GM12892 (cell line): ENCODE results near the gene C5orf63.

Experiments used
- POLR2A ChIP-seq: IDR thresholded peaks from 2 replicates; pipeline ENCODE4 v1.6.1; 2011; ENCODE audit warnings: low read depth, low read length, control low read depth
- POLR2AphosphoS5 ChIP-seq: IDR thresholded peaks from 2 replicates; pipeline ENCODE4 v1.6.1; 2011; ENCODE audit warnings: low read depth, low read length, control low read depth

DNA sequence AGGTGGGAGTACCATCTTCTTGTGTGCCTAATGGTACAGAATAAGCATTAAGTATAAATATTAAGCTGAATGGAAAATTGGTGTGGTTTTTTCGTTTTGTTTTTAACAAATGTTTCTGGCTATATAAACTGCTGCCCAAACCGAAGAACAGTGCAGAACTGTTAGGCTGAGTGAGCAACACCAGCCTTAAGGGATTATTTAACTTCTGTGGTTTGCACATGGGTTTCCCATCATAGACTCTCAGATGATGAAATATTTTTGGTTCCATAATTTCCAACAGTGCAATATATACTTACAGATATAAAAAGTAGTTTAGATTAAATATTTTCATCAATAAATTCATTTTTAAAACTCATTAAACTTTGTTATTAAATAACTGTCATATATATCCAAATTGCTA lies 16.4 kb downstream of the C5orf63 start:
- no peak for TF ChIP-seq POLR2A
- no peak for TF ChIP-seq POLR2AphosphoS5
